Fibroblast of lung (primary cell): ENCODE results near the gene RPL19. TPM values are rescaled to one million over a fixed set of nuclear protein-coding genes. Genes with fewer than 3 reads are reported as not detected.

ENCODE experiments used
- DNase-seq, 2 donors: peaks; one replicate each; pipeline versions ENCODE4 v3.0.0 to v3.0.0-alpha.2; 2010; ENCODE audit warnings: low read depth in 2 of 2
- H2AFZ ChIP-seq: 2 replicates; pipeline ENCODE4 v1.5.1; 2012; ENCODE audit warnings: low read length, control low read depth, inconsistent platforms
- H3K27ac ChIP-seq: 2 replicates; pipeline ENCODE4 v1.5.1; 2011; ENCODE audit warnings: low read length, control low read depth; ENCODE audit not compliant: insufficient read depth
- H3K27me3 ChIP-seq: 2 replicates; pipeline ENCODE4 v1.5.1; 2011; ENCODE audit warnings: mild to moderate bottlenecking, low read length; ENCODE audit not compliant: control insufficient read depth, insufficient read depth
- H3K36me3 ChIP-seq: 2 replicates; pipeline ENCODE4 v1.5.1; 2011; ENCODE audit warnings: low read length; ENCODE audit not compliant: control insufficient read depth, insufficient read depth
- H3K4me1 ChIP-seq: 2 replicates; pipeline ENCODE4 v1.5.1; 2011; ENCODE audit warnings: low read length; ENCODE audit not compliant: control insufficient read depth, insufficient read depth; ENCODE audit errors: extremely low read depth
- H3K4me2 ChIP-seq: 2 replicates; pipeline ENCODE4 v1.5.1; 2011; ENCODE audit warnings: low read length, control low read depth; ENCODE audit not compliant: insufficient read depth; ENCODE audit errors: extremely low read depth
- H3K4me3 ChIP-seq, 4 experiments: fragments of 200-600 bp in 1 of 4; sonication (generic) in 1 of 4; replicated peaks in 1 of 4; 2 replicates each; pipeline ENCODE4 v1.5.1; 2011 to 2016; ENCODE audit warnings: low read length in 4 of 4, low read depth in 3 of 4, mild to moderate bottlenecking in 3 of 4, control low read depth in 2 of 4, inconsistent platforms in 1 of 4, mixed read lengths in 1 of 4; ENCODE audit not compliant: insufficient read depth in 1 of 4; ENCODE audit errors: control extremely low read depth in 1 of 4
- H3K79me2 ChIP-seq: 2 replicates; pipeline ENCODE4 v1.5.1; 2012; ENCODE audit warnings: mild to moderate bottlenecking, low read length, inconsistent platforms; ENCODE audit not compliant: control insufficient read depth, insufficient read depth
- H3K9ac ChIP-seq: 2 replicates; pipeline ENCODE4 v1.5.1; 2011; ENCODE audit warnings: mild to moderate bottlenecking, low read length, control low read depth; ENCODE audit not compliant: insufficient read depth
- H3K9me3 ChIP-seq: 2 replicates; pipeline ENCODE4 v1.5.1; 2012; ENCODE audit warnings: low read depth, low read length; ENCODE audit not compliant: control insufficient read depth, insufficient read depth
- H4K20me1 ChIP-seq: 2 replicates; pipeline ENCODE4 v1.5.1; 2011; ENCODE audit warnings: low read length; ENCODE audit not compliant: control insufficient read depth, insufficient read depth; ENCODE audit errors: extremely low read depth
- EZH2 ChIP-seq: IDR thresholded peaks from 2 replicates; pipeline ENCODE4 v1.5.1; 2012; ENCODE audit warnings: low read length, control low read depth, mild to moderate bottlenecking; ENCODE audit errors: missing control alignments
- polyA plus RNA-seq, 2 donors: library from polyadenylated mRNA; depleted of rRNA in 1 of 2; stranded (reverse) in 1 of 2; unstranded in 1 of 2; fragments of >200 nt; gene quantifications; 2 replicates each; pipeline ENCODE4 v1.2.1, GENCODE V29; 2011 to 2012; ENCODE audit warnings: missing spikeins in 1 of 2
- total RNA-seq: library from RNA; depleted of rRNA; stranded (reverse); fragments of >200 nt; gene quantifications from 2 replicates; pipeline ENCODE4 v1.2.1, GENCODE V29; 2014
- TF ChIP-seq, protein P1 (sequence below), 2 donors: IDR thresholded peaks in 1 of 2; conservative IDR thresholded peaks in 1 of 2; 1 replicate in 1 of 2; 2 replicates in 1 of 2; pipeline ENCODE4 v1.5.1; 2011 to 2012; ENCODE audit warnings: low read length in 2 of 2, control low read depth in 1 of 2, inconsistent platforms in 1 of 2, low read depth in 1 of 2, mild to moderate bottlenecking in 1 of 2

RPL19 gene
- total and polyA plus RNA-seq, 2 donors (not counting 1 experiment from before 2014, with no cell fraction given) = 1,378 to 1,814 TPM

DNA sequence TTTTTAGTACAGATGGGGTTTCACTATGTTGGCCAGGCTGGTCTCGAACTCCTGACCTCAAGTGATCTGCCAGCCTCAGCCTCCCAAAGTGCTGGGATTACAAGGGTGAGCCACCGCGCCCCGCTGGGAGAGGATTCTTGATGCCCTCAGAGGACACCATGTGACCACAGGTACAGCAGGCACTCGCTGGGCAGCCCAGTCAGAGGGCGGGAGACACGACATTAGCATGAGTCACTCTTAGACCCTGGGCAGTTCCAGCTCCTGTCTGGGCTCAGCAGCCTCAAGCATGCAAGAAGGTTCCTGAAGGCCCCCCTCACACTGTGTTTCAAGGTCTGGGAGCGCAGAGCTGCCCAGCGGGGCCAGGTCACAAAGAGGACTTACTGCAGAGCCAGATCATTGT lies 13.8 kb downstream of the RPL19 start:
- Histone ChIP-seq H3K4me1 (peaks cover 11% of the 10 kb centered on the region), H4K20me1 (no peaks in the 10 kb centered on the region), H3K79me2 (no peaks in the 10 kb centered on the region), H2AFZ (no peak overlapping the region), H3K4me2 (no peak overlapping the region), H3K27ac (no peak overlapping the region), H3K36me3 (no peaks in the 10 kb centered on the region), H3K9me3 (no peaks in the 10 kb centered on the region), H3K4me3 (no peak overlapping the region), H3K9ac (no peak overlapping the region), H3K27me3 (peaks cover 20% of the 10 kb centered on the region)
- TF ChIP-seq EZH2 = no peak
- TF ChIP-seq, protein P1, sequence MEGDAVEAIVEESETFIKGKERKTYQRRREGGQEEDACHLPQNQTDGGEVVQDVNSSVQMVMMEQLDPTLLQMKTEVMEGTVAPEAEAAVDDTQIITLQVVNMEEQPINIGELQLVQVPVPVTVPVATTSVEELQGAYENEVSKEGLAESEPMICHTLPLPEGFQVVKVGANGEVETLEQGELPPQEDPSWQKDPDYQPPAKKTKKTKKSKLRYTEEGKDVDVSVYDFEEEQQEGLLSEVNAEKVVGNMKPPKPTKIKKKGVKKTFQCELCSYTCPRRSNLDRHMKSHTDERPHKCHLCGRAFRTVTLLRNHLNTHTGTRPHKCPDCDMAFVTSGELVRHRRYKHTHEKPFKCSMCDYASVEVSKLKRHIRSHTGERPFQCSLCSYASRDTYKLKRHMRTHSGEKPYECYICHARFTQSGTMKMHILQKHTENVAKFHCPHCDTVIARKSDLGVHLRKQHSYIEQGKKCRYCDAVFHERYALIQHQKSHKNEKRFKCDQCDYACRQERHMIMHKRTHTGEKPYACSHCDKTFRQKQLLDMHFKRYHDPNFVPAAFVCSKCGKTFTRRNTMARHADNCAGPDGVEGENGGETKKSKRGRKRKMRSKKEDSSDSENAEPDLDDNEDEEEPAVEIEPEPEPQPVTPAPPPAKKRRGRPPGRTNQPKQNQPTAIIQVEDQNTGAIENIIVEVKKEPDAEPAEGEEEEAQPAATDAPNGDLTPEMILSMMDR (conservative IDR thresholded peaks at IDR 0.05 in 1 of 2, IDR thresholded peaks at IDR 0.05 in 1 of 2; ENCODE audit: low read depth in 1 of 2, low read length in 2 of 2) = no peak
- peak in 1 of 2 donors; percentile 57 for DNase-seq

DNA sequence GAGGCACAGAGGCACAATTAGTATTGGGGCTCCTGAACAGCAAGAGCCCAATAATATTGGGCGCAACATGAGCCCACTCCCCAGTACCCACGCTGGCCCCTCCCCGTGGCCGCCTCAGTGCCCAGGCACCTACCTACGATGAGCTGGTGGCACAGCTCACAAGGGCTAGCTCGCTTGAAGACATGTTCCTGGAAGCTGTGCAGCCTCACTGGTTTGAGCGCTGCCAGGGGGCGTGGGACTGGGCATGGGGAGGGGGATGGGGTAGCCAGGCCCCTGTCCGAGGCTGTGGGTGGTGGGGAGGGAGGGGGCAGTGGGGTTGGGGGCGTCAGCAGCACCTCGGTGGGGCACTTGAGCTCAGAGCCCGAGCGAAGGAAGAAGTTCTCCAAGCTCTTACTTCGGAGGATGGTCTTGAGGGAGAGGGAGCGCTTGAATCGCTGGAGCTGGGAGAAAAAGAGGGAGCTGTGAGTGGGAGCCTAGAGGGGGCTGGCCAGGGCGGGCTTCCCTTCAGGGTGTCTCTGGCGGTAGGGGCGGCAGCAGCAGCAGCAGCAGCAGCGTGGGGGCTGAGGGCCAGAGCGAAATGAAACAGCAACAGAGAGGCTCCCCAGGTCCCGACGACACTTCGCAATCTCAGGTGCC lies 17.8 kb downstream of the RPL19 start:
- no peaks in the 10 kb centered on the region for H3K79me2 ChIP-seq
- no peaks in the 10 kb centered on the region for H3K9me3 ChIP-seq
- H2AFZ ChIP-seq = no peak overlapping the region
- no peak overlapping the region for H3K4me3 ChIP-seq
- no peak for DNase-seq
- H3K27ac ChIP-seq = no peak overlapping the region
- no peaks in the 10 kb centered on the region for H3K36me3 ChIP-seq
- no peak overlapping the region for H3K4me2 ChIP-seq
- no peak for TF ChIP-seq EZH2
- TF ChIP-seq, protein P1 (conservative IDR thresholded peaks at IDR 0.05 in 1 of 2, IDR thresholded peaks at IDR 0.05 in 1 of 2; ENCODE audit: low read depth in 1 of 2, low read length in 2 of 2) = no peak
- no peaks in the 10 kb centered on the region for H3K4me1 ChIP-seq
- no peak overlapping the region for H3K9ac ChIP-seq
- H4K20me1 ChIP-seq = no peaks in the 10 kb centered on the region
- peaks cover 29% of the 10 kb centered on the region for H3K27me3 ChIP-seq

DNA sequence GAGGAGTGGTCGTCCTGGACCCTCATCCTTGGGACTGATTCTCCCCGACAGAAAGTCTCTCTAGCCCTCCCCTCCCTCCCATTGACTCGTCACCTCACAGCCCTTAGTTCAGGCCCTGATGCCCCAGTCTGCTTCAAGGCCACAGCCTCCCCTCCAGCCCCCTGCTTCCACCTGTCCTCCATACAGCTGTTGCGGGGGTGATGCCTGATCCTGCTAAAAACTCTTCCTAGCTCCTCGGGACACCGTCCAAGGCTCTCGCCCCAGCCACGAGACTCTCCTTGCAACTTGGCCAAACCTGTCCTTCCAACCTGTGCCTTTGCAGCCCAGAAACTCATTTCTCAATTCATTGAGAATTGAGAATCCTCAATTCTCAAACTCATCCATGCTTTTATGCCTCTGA lies 18.8 kb downstream of the RPL19 start:
- Histone ChIP-seq H3K9me3 (no peaks in the 10 kb centered on the region), H3K27ac (no peak overlapping the region), H3K4me3 (no peak overlapping the region), H3K27me3 (peaks cover 34% of the 10 kb centered on the region), H3K9ac (no peak overlapping the region), H3K4me1 (no peaks in the 10 kb centered on the region), H2AFZ (no peak overlapping the region), H3K79me2 (no peaks in the 10 kb centered on the region), H4K20me1 (no peaks in the 10 kb centered on the region), H3K36me3 (no peaks in the 10 kb centered on the region), H3K4me2 (no peak overlapping the region)
- TF ChIP-seq EZH2 = no peak
- TF ChIP-seq, protein P1 (conservative IDR thresholded peaks at IDR 0.05 in 1 of 2, IDR thresholded peaks at IDR 0.05 in 1 of 2; ENCODE audit: low read depth in 1 of 2, low read length in 2 of 2) = no peak
- no peak for DNase-seq
